SK-N-SH treated with all-trans-retinoic acid at 6 μM for 48 hours (cell line): ENCODE measurements around the gene PODXL2.

Source experiments
- ATAC-seq: fragments of 200-7000 bp; cut with Tn5 transposase; 3 replicates; pipeline ENCODE4 v1.9.1; 2020; ENCODE audit warnings: mild to moderate bottlenecking, moderate library complexity
- ARNTL ChIP-seq: fragments of 450-650 bp; formaldehyde crosslinking; IDR thresholded peaks from 2 replicates; pipeline ENCODE4 v1.5.0; 2020; ENCODE audit warnings: low read depth, mild to moderate bottlenecking, moderate library complexity, borderline replicate concordance
- BACH2 ChIP-seq: fragments of 250-450 bp; sonication (Bioruptor Pico); IDR thresholded peaks from 2 replicates; pipeline ENCODE4 v1.9.0; 2021; ENCODE audit warnings: mild to moderate bottlenecking, borderline replicate concordance
- CREB5 ChIP-seq: fragments of 250-450 bp; sonication (Bioruptor Pico); IDR thresholded peaks from 2 replicates; pipeline ENCODE4 v1.5.1; 2020; ENCODE audit warnings: low read depth, mild to moderate bottlenecking, moderate library complexity
- CSDC2 ChIP-seq: fragments of 250-450 bp; sonication (Bioruptor Pico); IDR thresholded peaks from 2 replicates; pipeline ENCODE4 v1.5.0; 2020; ENCODE audit warnings: mild to moderate bottlenecking, moderate library complexity
- CSRNP3 ChIP-seq: fragments of 250-450 bp; sonication (Bioruptor Pico); IDR thresholded peaks from 2 replicates; pipeline ENCODE4 v1.5.1; 2021; ENCODE audit warnings: mild to moderate bottlenecking, moderate library complexity
- ESRRG ChIP-seq: fragments of 250-450 bp; sonication (Bioruptor Pico); IDR thresholded peaks from 2 replicates; pipeline ENCODE4 v1.6.1; 2021; ENCODE audit warnings: mild to moderate bottlenecking
- GLIS3 ChIP-seq: fragments of 250-450 bp; sonication (Bioruptor Pico); IDR thresholded peaks from 2 replicates; pipeline ENCODE4 v1.5.0; 2020; ENCODE audit warnings: mild to moderate bottlenecking, moderate library complexity
- OSR1 ChIP-seq: fragments of 250-450 bp; sonication (Bioruptor Pico); IDR thresholded peaks from 2 replicates; pipeline ENCODE4 v1.8.0; 2022; ENCODE audit warnings: moderate library complexity, mild to moderate bottlenecking, inconsistent platforms
- PATZ1 ChIP-seq: fragments of 250-450 bp; sonication (Bioruptor Pico); IDR thresholded peaks from 2 replicates; pipeline ENCODE4 v1.8.0; 2020; ENCODE audit warnings: mild to moderate bottlenecking, moderate library complexity, borderline replicate concordance
- POU6F1 ChIP-seq: fragments of 250-450 bp; sonication (Bioruptor Pico); IDR thresholded peaks from 2 replicates; pipeline ENCODE4 v1.8.0; 2021; ENCODE audit warnings: low read depth, mild to moderate bottlenecking, moderate library complexity, borderline replicate concordance
- PPARA ChIP-seq: fragments of 250-450 bp; sonication (Bioruptor Pico); IDR thresholded peaks from 2 replicates; pipeline ENCODE4 v1.5.0; 2020; ENCODE audit warnings: mild to moderate bottlenecking, borderline replicate concordance
- RARB ChIP-seq: fragments of 250-450 bp; sonication (Bioruptor Pico); IDR thresholded peaks from 2 replicates; pipeline ENCODE4 v1.8.0; 2021; ENCODE audit warnings: mild to moderate bottlenecking, moderate library complexity
- SNAI2 ChIP-seq: fragments of 250-450 bp; sonication (Bioruptor Pico); IDR thresholded peaks from 2 replicates; pipeline ENCODE4 v1.5.0; 2020; ENCODE audit warnings: mild to moderate bottlenecking, moderate library complexity
- TOX ChIP-seq: fragments of 250-450 bp; sonication (Bioruptor Pico); IDR thresholded peaks from 2 replicates; pipeline ENCODE4 v1.8.0; 2021; ENCODE audit warnings: mild to moderate bottlenecking, moderate library complexity, borderline replicate concordance
- TSHZ2 ChIP-seq: fragments of 250-450 bp; sonication (Bioruptor Pico); IDR thresholded peaks from 2 replicates; pipeline ENCODE4 v1.5.0; 2020; ENCODE audit warnings: mild to moderate bottlenecking, moderate library complexity
- ZC3H10 ChIP-seq: fragments of 250-450 bp; sonication (Bioruptor Pico); IDR thresholded peaks from 2 replicates; pipeline ENCODE4 v1.5.1; 2021; ENCODE audit warnings: mild to moderate bottlenecking, moderate library complexity
- ZFP3 ChIP-seq: fragments of 250-450 bp; sonication (Bioruptor Pico); IDR thresholded peaks from 2 replicates; pipeline ENCODE4 v1.5.0; 2020; ENCODE audit warnings: mild to moderate bottlenecking, moderate library complexity
- ZFP30 ChIP-seq: fragments of 450-650 bp; formaldehyde crosslinking; IDR thresholded peaks from 2 replicates; pipeline ENCODE4 v1.5.0; 2022; ENCODE audit warnings: mild to moderate bottlenecking, moderate library complexity
- ZNF565 ChIP-seq: fragments of 450-650 bp; formaldehyde crosslinking; conservative IDR thresholded peaks from 2 replicates; pipeline ENCODE4 v1.5.0; 2020; ENCODE audit warnings: low read depth, mild to moderate bottlenecking, moderate library complexity
- ZNF8 ChIP-seq: fragments of 450-650 bp; formaldehyde crosslinking; IDR thresholded peaks from 2 replicates; pipeline ENCODE4 v1.5.0; 2020; ENCODE audit warnings: mild to moderate bottlenecking, moderate library complexity

The PODXL2 gene

GRCh38 chr3:127686512-127686894, 57.5 kb downstream of the PODXL2 start:
- ATAC-seq: no peak
- TF ChIP-seq BACH2 (CRISPR knock-in tag) (no peak), TOX (no peak), CSDC2 (CRISPR knock-in tag) (no peak), PATZ1 (CRISPR knock-in tag) (no peak), CSRNP3 (no peak), CREB5 (CRISPR knock-in tag) (no peak), ZC3H10 (no peak), PPARA (CRISPR knock-in tag) (no peak), ARNTL (no peak), ZFP3 (CRISPR knock-in tag) (no peak), OSR1 (no peak), GLIS3 (CRISPR knock-in tag) (no peak), ZNF565 (CRISPR knock-in tag) (no peak), ZFP30 (CRISPR knock-in tag) (no peak), ZNF8 (CRISPR knock-in tag) (no peak), RARB (CRISPR knock-in tag) (no peak)
- TF ChIP-seq, all 23 proteins: peak for 0

GRCh38 chr3:127687228-127687737, 58.3 kb downstream of the PODXL2 start:
- no peak for ATAC-seq
- TF ChIP-seq PPARA (CRISPR knock-in tag) (no peak), ESRRG (CRISPR knock-in tag) (no peak), RARB (CRISPR knock-in tag) (no peak), SNAI2 (CRISPR knock-in tag) (no peak), ZNF565 (CRISPR knock-in tag) (no peak)

- ATAC-seq: no peak
Measured at GRCh38 chr3:127688022-127688415, 59.0 kb downstream of the PODXL2 start.

GRCh38 chr3:127688416-127689265, 59.7 kb downstream of the PODXL2 start:
- peak; percentile 31 for ATAC-seq
- TF ChIP-seq POU6F1 (CRISPR knock-in tag) (no peak), CREB5 (CRISPR knock-in tag) (no peak), BACH2 (CRISPR knock-in tag) (no peak), TOX (no peak), TSHZ2 (CRISPR knock-in tag) (no peak), PPARA (CRISPR knock-in tag) (no peak), CSDC2 (CRISPR knock-in tag) (no peak)

More at GRCh38 chr3:127688022-127688415, 59.0 kb downstream of the PODXL2 start:
- TF ChIP-seq GLIS3 (CRISPR knock-in tag) (no peak), CSRNP3 (no peak), ZFP3 (CRISPR knock-in tag) (no peak), CSDC2 (CRISPR knock-in tag) (no peak)
